Middle frontal gyrus (tissue), 1 donor: ENCODE measurements around the gene TAS2R16.
"Not testable (repeated sequence)": the region's sequence is repeated elsewhere in the genome, so short reads cannot be mapped to it uniquely, and the experiment has no call there.

Experiments
- DNase-seq: peaks from one replicate; pipeline ENCODE4 v3.0.0-alpha.2; 2015; ENCODE audit warnings: low spot score; ENCODE audit errors: extremely low spot score

Gene TAS2R16

DNA sequence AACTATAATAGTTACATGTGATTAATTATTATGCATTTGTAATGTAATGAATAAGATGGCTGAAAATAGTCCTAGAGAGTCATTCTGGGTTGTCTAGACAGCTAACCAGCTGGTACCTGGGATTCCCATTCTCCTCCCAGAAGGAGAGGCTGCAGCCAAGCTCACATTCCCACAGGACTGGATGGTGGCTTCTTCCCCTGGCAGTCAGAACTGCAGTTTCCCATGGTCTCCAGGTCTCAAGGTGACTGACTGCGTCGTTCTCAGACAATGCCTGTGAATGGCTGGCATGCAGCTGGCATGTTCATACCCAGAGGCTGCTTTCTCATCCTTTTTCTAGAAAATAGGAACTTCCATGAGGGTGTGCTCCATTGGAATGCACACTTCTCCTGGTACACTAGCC, 21.3 kb downstream of the TAS2R16 start:
- DNase-seq = no peak

DNA sequence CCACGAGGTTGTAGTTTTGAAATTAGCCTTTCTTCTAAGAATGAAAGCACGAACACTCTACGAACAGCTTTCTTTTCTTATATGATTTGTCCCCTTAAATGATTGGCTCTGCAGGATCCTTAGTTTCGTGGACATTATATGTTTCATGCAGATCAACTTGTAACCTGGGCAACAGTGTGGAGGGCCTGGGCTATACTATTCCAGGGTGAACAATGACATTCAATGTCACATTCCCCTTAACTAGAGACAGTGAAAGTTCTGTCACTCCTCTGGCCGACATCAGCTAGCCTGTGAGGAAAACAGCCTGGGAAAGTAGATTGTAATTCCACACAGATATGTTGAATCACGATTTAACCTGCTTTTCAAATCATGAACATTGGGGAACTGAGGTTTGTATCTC, 23.4 kb downstream of the TAS2R16 start:
- DNase-seq = no peak

DNA sequence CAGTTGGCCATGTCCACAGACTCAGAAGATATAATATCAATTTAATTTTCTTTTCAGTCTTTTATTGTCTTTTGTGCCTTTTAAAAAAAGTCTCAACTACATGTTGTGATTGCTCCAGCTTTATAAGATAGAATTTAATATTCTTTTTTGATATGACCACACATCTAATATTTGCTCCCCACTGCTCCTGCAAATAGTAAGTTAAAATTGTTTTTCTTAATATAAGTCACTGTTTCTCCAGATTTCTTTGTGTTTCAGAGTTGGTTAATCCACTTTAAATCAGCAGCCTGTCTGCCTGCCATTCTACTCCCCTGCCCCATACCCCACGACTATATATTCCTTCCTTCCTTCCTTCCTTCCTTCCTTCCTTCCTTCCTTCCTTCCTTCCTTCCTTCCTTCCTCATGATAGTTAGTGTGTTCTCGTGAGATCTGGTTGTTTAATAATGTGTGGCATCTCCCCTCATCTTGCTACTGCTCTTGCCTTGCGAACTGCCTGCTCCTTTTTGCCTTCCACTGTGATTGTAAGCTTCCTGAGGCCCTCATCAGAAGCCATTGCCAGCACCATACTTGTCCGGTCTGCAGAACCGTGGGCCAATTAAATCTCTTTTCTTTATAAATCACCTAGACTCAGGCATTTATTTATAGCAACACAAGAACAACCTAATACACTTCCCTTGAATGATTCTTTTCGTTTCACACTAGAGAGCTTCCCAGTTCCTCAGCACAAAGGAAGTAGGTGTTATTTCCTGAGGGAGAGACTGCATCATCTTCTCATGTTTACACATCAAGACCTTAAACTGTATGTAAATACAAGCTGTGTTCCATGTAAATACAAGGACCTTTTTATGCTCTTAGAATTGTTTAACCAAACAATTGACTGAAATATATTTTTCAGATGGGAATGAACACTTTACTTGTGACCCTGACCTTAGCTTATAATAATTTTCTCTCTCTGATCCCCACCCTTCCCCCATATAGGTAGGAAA, 24.5 kb downstream of the TAS2R16 start:
- no peak for DNase-seq

DNA sequence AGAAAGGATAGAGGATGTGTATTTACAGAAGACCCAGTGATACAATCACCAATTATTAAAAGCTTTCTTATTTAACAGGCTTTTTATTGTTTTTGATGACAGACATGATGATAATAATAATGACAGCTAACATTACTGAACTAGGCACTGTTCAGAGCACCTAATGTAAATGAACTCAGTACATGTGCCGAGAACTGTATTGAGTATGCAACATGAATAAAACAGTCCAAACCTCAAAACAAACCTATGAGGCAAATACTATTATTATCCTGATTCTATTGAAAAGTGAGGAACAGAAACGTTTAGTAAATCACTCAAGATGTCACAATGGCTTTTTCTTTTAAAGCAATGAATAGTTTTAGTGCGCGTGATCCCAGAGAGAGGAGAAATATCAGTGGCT, 27.1 kb downstream of the TAS2R16 start:
- no peak for DNase-seq

DNA sequence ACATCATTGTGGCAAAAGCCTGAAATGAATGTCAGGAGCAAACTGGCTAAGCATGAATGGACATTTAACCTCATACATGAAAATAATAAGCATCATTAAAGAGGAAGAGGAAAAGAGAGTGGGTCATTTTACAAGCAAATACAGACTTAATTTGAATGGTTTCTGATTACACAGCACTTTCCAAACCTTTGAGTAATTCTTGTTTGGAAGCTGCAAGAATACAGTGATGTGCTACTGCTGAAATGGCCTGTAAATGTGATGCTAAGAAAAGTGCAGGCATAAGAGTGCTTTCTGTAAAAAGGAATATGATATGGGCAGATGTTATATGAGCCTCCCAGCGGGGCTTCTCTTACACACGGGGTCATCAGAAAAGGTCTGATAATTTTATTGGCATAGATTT, 30.2 kb downstream of the TAS2R16 start:
- DNase-seq = no peak

DNA sequence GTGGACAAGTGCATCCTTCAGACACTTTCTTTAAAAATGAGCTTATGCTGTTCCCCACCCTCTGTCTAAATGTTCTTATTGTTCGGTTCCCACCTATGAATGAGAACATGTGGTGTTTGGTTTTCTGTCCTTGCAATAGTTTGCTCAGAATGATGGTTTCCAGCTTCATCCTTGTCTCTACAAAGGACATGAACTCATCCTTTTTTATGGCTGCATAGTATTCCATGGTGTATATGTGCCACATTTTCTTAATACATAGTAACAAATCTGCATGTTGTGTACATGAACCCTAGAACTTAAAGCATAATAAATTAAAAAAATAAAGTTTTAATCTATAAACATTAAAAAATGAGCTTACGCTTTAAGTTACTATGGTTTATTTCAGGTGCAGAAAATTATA, 41.8 kb downstream of the TAS2R16 start:
- DNase-seq = not testable (repeated sequence)

- DNase-seq = no peak
Measured at GRCh38 chr7:122951006-122951405, 44.5 kb downstream of the TAS2R16 start.

DNA sequence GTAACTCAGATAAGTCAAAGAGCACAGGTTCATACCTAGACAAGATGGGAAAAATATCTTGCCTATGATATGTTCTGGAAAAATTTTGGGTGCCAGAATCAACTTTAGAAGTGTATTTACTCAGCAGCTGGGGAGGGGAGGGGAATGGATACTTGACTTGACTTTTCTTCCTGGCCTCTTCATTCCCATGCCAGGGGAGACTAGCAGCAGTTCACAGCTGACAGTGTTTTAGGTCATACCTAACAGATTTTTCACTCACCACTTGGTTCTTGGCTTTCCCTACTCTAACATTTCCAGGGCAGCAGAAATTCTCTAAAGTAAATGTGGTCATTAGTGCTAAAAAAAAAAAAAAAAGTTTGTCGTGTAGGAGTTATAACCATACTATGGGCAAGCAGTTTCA, 46.3 kb downstream of the TAS2R16 start:
- DNase-seq = no peak
